ENCODE measurements around the gene THAP3.

- TF ChIP-seq, protein P1, sequence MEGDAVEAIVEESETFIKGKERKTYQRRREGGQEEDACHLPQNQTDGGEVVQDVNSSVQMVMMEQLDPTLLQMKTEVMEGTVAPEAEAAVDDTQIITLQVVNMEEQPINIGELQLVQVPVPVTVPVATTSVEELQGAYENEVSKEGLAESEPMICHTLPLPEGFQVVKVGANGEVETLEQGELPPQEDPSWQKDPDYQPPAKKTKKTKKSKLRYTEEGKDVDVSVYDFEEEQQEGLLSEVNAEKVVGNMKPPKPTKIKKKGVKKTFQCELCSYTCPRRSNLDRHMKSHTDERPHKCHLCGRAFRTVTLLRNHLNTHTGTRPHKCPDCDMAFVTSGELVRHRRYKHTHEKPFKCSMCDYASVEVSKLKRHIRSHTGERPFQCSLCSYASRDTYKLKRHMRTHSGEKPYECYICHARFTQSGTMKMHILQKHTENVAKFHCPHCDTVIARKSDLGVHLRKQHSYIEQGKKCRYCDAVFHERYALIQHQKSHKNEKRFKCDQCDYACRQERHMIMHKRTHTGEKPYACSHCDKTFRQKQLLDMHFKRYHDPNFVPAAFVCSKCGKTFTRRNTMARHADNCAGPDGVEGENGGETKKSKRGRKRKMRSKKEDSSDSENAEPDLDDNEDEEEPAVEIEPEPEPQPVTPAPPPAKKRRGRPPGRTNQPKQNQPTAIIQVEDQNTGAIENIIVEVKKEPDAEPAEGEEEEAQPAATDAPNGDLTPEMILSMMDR (IDR thresholded peaks at IDR 0.05), result no peak
- TF ChIP-seq POLR2A (IDR thresholded peaks at IDR 0.05), result no peak
These were observed 28.3 kb upstream of the THAP3 start for GRCh38 chr1:6596351-6596750.

Measured in tibial nerve (tissue), 3 donors.